ENCODE results near the gene NHERF1. TPM values are rescaled to one million over a fixed set of nuclear protein-coding genes. Genes with fewer than 3 reads are reported as not detected.

The NHERF1 gene
- total and polyA plus RNA-seq, 2 of the 13 experiments (the other 11 are each of a cell fraction or from before 2014, with no cell fraction given) = 169 to 269 TPM

DNA sequence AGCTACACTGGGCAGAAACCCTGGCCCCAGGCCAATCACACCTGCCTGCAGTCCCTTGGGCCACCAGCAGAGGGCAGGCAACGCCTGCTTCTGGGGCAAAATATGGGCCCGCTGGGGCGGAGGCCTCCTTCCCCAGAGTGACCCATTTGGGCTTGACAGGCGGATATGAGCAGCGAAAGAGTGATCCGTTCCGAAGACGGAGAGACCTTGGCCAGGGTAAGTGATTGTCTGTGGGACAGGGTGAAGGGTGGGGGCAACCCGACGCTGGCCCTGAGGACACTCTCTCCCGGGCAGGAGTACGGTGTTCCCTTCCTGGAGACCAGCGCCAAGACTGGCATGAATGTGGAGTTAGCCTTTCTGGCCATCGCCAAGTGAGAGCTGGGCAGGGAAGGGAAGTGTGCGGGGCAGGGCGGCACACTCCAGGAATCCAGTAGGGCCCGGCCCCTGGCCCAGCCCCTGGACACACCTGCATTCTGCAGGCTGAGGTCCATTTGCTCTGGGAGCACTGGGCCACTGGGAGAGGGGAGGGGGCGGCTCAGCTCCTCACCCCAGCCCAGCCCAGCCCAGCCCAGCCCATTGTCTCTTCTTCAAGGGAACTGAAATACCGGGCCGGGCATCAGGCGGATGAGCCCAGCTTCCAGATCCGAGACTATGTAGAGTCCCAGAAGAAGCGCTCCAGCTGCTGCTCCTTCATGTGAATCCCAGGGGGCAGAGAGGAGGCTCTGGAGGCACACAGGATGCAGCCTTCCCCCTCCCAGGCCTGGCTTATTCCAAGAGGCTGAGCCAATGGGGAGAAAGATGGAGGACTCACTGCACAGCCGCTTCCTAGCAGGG, 3.5 kb upstream of the NHERF1 start (continued):
- TF ChIP-seq PAX8 (CRISPR knock-in tag; IDR thresholded peaks at IDR 0.05; ENCODE audit: borderline replicate concordance) = no peak
- TF ChIP-seq ZNF501 (CRISPR knock-in tag; IDR thresholded peaks at IDR 0.05) = peak; percentile 85; the same call in 1 of the 2 replicates
- TF ChIP-seq ARID4A (CRISPR knock-in tag; IDR thresholded peaks at IDR 0.05; ENCODE audit: borderline replicate concordance) = peak; percentile 55; the same call in 1 of the 2 replicates
- TF ChIP-seq YY1 (IDR thresholded peaks at IDR 0.05; ENCODE audit: insufficient read depth, insufficient replicate concordance, low read depth, low read length) = peak; percentile 66
- TF ChIP-seq KLF16 (CRISPR knock-in tag; IDR thresholded peaks at IDR 0.05) = peak in 1 of 2 experiments; percentile 83; a peak in 2 of 4 replicates
- TF ChIP-seq NR1H2 (CRISPR knock-in tag; IDR thresholded peaks at IDR 0.05; ENCODE audit: borderline replicate concordance, low read depth) = no peak
- TF ChIP-seq, protein P1, sequence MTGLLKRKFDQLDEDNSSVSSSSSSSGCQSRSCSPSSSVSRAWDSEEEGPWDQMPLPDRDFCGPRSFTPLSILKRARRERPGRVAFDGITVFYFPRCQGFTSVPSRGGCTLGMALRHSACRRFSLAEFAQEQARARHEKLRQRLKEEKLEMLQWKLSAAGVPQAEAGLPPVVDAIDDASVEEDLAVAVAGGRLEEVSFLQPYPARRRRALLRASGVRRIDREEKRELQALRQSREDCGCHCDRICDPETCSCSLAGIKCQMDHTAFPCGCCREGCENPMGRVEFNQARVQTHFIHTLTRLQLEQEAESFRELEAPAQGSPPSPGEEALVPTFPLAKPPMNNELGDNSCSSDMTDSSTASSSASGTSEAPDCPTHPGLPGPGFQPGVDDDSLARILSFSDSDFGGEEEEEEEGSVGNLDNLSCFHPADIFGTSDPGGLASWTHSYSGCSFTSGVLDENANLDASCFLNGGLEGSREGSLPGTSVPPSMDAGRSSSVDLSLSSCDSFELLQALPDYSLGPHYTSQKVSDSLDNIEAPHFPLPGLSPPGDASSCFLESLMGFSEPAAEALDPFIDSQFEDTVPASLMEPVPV (CRISPR knock-in tag; IDR thresholded peaks at IDR 0.05) = no peak
- 0 out of 2 replicates have a peak, but pooled peaks have one; percentile 18 for TF ChIP-seq ZNF629 (CRISPR knock-in tag; conservative IDR thresholded peaks at IDR 0.05)
- TF ChIP-seq NPAS2 (CRISPR knock-in tag; IDR thresholded peaks at IDR 0.05; ENCODE audit: borderline replicate concordance) = no peak
- TF ChIP-seq FOXJ3 (CRISPR knock-in tag; IDR thresholded peaks at IDR 0.05; ENCODE audit: borderline replicate concordance) = 0 out of 2 replicates have a peak, but pooled peaks have one; percentile 32
- no peak for TF ChIP-seq ZNF367 (CRISPR knock-in tag; IDR thresholded peaks at IDR 0.05; ENCODE audit: borderline replicate concordance)
- TF ChIP-seq ZBTB1 (CRISPR knock-in tag; IDR thresholded peaks at IDR 0.05; ENCODE audit: borderline replicate concordance) = no peak
- no peak; the same call in 1 of the 2 replicates for TF ChIP-seq HCFC1 (IDR thresholded peaks at IDR 0.05; ENCODE audit: low read depth, low read length)
- TF ChIP-seq SMC3 (IDR thresholded peaks at IDR 0.05; ENCODE audit: low read length) = peak; percentile 98
- TF ChIP-seq ZNF746 (CRISPR knock-in tag; IDR thresholded peaks at IDR 0.05) = no peak
- TF ChIP-seq ZBTB7B (CRISPR knock-in tag; IDR thresholded peaks at IDR 0.05) = no peak; the same call in 1 of the 2 replicates
- TF ChIP-seq ZIK1 (CRISPR knock-in tag; IDR thresholded peaks at IDR 0.05; ENCODE audit: borderline replicate concordance, low read depth) = peak; percentile 74; the same call in 1 of the 2 replicates
- TF ChIP-seq ZNF768 (CRISPR knock-in tag; IDR thresholded peaks at IDR 0.05) = peak; percentile 14; the same call in 1 of the 2 replicates
- TF ChIP-seq TARDBP (CRISPR knock-in tag; IDR thresholded peaks at IDR 0.05) = peak; percentile 71; the same call in 1 of the 2 replicates
- TF ChIP-seq ZNF709 (CRISPR knock-in tag; IDR thresholded peaks at IDR 0.05) = no peak; the same call in 1 of the 2 replicates
- TF ChIP-seq, protein P2, sequence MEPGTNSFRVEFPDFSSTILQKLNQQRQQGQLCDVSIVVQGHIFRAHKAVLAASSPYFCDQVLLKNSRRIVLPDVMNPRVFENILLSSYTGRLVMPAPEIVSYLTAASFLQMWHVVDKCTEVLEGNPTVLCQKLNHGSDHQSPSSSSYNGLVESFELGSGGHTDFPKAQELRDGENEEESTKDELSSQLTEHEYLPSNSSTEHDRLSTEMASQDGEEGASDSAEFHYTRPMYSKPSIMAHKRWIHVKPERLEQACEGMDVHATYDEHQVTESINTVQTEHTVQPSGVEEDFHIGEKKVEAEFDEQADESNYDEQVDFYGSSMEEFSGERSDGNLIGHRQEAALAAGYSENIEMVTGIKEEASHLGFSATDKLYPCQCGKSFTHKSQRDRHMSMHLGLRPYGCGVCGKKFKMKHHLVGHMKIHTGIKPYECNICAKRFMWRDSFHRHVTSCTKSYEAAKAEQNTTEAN (CRISPR knock-in tag; conservative IDR thresholded peaks at IDR 0.05) = no peak
- peak; percentile 67 for TF ChIP-seq PHF5A (CRISPR knock-in tag; IDR thresholded peaks at IDR 0.05; ENCODE audit: low read depth, unreplicated experiment)
